Measurements from ENCODE around the gene XKR7.

The XKR7 gene

GRCh38 chr20:31981784-31982183 lies 13.8 kb downstream of the XKR7 start:
- no peak for DNase-seq (ENCODE audit: low spot score)
- no peak for TF ChIP-seq CTCF (IDR thresholded peaks at IDR 0.05; ENCODE audit: extremely low read depth, missing control alignments)

GRCh38 chr20:31984981-31985471 lies 17.1 kb downstream of the XKR7 start:
- no peak for TF ChIP-seq CTCF (IDR thresholded peaks at IDR 0.05; ENCODE audit: extremely low read depth, missing control alignments)
- no peak for DNase-seq (ENCODE audit: low spot score)

- DNase-seq (ENCODE audit: low spot score), result no peak
- no peak for TF ChIP-seq CTCF (IDR thresholded peaks at IDR 0.05; ENCODE audit: extremely low read depth, missing control alignments)
Observed at GRCh38 chr20:31987744-31988143, 19.8 kb downstream of the XKR7 start.

- DNase-seq (ENCODE audit: low spot score), result no peak
- no peak for TF ChIP-seq CTCF (IDR thresholded peaks at IDR 0.05; ENCODE audit: extremely low read depth, missing control alignments)
Observed at GRCh38 chr20:31988430-31989015, 20.6 kb downstream of the XKR7 start.

GRCh38 chr20:31989030-31989645 lies 21.2 kb downstream of the XKR7 start:
- no peak for TF ChIP-seq CTCF (IDR thresholded peaks at IDR 0.05; ENCODE audit: extremely low read depth, missing control alignments)

GRCh38 chr20:31990641-31991338 lies 22.8 kb downstream of the XKR7 start:
- TF ChIP-seq CTCF (IDR thresholded peaks at IDR 0.05; ENCODE audit: extremely low read depth, missing control alignments), result no peak

More at GRCh38 chr20:31989030-31989645, 21.2 kb downstream of the XKR7 start:
- no peak for DNase-seq (ENCODE audit: low spot score)

GRCh38 chr20:31991339-31991705 lies 23.4 kb downstream of the XKR7 start:
- no peak for DNase-seq (ENCODE audit: low spot score)
- TF ChIP-seq CTCF (IDR thresholded peaks at IDR 0.05; ENCODE audit: extremely low read depth, missing control alignments), result no peak

More at GRCh38 chr20:31990641-31991338, 22.8 kb downstream of the XKR7 start:
- DNase-seq (ENCODE audit: low spot score), result no peak

All from GM20000 (cell line).